NOMO-1 treated with dmso at 0.1 percent for 144 hours (cell line): Measurements from ENCODE around the gene OSTC.

Experiments
- DNase-seq: peaks from one replicate; lab custom pipeline; 2025; ENCODE audit not compliant: unreplicated experiment; lab: John Stamatoyannopoulos, UW

OSTC gene

DNA sequence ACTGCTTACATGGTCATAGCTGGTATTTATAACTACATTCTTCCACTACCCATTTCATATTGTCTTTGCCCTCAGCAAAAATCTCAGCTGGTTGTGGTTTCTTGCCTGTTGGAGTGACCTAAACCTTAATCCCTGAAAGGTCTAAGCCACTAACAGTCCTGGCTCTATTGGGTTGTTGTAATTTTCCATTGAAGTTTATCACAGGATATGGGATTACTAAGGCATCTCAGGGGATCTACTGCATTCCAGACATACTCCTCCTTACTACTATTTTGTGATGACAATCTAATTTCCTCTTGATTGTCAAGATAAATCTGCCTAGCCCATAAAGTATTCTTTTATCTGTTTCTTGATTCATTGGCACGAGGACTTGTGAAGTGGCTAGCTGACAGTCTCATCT lies 6.2 kb upstream of the OSTC start:
- no peak for DNase-seq

DNA sequence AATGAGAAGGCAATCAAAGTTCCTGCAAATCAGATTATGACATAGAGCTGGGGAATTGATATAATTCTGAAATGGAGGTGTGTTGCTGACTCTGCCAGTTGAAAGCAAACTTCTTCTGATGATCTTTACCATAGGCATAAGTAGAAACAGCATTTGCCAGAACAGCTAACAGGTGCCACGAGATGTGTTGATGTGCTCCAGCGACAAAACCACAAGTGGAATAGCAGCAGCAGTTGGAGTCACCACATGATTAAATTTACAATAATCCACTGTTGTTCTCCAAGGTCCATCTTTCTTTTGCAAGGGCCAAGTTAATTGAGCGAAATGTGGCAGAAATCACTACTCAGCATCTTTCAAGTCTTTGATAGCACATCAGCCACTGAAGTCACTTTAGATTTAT lies 3.7 kb upstream of the OSTC start:
- DNase-seq, result no peak

DNA sequence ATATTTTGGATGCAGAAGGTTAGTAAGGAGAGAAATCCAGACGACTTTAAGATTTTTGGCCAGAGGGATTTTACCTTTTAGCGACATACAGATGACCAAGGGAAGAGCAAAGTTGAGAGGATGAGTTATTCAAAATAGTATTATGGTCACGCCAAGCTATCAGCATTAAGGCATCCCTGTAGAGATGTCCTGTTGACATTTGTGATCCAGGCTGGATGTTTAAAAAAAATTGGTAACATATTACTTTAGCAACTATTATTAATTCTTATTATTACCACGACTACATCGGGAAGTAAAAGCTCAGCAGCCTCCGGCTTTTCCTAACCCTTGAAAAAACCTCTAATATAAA lies 562 bp upstream of the OSTC start:
- DNase-seq, result no peak

DNA sequence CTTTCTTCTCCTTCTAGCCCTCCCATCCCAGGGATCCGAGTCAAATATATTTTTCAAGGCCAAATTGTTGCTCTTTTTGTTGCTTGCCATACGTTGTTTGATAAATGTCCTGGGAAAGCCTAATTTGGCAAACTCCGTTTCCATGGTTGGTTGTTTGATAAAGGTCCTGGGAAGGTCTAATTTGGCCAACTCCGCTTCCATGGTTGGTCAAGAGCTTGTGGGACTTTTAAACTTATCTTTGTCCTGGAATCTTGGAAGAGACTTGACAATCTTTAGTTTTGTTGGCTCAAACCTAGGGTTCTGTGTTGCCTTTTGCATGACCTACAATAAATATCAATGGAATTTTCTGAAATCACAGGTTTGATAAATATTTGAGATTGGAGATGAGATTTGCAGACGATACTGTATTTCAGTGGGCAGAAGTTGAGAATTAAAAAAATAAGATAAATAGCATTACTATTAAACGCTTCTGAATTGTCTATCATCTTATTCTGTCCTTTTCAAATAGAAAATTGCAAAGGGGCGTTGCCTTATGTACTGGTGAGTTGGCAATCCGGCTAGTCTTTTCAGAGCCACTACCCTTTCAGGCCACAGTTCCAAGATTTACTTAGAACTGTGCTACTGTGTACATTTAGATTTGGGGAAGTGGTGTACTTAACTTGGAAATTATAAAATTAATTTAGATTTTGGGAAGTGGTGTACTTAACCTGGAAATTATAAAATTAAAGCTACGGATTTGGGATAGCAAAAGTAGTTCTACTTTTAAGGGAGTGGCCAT lies 804 bp downstream of the OSTC start:
- DNase-seq, result peak; percentile 55

DNA sequence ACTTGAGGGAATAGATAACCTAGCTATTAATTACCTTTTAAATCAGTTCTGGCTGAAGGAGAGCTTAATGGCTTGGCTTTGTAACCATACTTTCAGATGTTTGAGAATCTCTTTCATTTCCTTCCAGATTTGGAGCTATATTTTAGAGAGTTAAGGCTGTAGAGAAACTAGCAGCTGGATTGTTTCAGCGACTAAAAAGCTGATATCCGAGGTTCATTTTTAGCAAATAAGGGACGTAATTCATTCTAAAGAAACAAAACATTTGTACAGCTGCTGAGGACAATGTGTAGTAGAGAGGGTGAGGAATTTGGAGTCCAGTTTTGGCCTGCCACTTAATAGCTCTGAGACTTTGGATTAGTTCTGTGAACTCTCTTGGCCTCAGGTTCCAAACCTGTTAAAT lies 12.2 kb downstream of the OSTC start:
- DNase-seq, result no peak

DNA sequence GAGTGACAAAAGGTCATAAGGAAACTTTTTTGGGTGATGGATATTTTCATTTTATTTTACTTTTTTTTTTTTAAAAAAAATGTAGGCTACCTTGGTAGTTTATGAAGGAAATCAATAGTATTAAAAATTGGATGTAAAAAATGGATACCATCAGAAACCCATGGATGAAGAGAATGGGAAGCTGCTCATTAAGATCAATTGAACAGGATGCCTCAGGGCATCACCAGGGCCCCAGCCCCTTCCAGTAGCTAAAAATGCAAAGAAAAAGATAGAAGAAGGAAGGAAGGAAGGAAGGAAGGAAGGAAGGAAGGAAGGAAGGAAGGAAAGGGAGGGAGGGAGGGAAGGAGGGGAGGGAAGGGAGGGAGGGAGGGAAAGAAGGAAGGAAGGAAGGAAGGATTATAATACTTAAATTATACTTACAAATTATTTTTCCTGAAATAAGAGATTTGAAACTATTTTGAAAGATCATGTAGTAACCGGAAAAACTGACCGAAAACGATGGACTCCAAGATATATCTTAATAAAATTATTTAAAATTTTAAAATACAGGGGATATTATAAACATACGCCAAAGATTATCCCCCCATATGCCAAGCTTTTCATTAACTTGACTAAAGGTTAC lies 24.1 kb downstream of the OSTC start:
- no peak for DNase-seq

DNA sequence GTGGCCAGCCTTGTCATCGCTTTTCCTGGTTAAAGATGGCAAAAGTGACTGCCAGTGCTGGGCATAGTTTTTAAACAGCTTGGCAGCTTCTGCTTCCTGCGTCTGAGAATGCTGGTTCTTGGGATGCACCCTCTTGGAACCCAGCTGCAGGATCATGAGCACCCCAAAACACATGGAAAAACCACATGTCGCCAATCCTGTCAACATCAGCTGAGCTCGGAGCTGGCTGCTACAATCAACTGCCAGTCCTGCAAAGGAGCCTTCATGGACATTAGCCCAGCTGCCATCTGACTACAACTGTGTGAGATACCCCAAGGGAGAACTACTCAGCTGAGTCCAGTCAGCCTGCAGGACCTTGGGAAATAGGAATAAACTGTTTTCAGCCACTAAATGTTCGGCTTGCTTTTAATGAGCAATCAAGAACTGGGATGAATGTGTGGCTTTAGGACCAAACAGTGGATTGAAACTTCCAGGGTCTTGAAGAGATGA lies 31.0 kb downstream of the OSTC start:
- no peak for DNase-seq

DNA sequence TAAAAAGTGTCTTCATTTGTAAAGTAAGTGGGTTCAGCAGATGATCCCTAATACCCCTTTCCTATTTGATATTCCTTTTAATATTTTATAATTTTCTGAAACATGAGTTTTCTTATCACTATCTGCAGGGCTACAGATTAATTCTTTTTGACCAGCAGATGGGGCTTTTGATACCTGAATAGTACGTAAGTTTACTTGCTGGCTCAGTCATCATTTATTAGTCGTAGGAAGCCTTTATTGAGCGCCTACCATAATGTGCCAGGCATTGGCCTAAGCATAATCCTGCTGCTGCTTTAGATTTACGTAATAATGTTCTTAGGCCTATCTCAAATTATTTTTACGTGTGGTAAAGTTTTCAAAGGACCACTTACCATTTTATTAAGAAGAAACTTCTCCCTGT lies 33.1 kb downstream of the OSTC start:
- no peak for DNase-seq

DNA sequence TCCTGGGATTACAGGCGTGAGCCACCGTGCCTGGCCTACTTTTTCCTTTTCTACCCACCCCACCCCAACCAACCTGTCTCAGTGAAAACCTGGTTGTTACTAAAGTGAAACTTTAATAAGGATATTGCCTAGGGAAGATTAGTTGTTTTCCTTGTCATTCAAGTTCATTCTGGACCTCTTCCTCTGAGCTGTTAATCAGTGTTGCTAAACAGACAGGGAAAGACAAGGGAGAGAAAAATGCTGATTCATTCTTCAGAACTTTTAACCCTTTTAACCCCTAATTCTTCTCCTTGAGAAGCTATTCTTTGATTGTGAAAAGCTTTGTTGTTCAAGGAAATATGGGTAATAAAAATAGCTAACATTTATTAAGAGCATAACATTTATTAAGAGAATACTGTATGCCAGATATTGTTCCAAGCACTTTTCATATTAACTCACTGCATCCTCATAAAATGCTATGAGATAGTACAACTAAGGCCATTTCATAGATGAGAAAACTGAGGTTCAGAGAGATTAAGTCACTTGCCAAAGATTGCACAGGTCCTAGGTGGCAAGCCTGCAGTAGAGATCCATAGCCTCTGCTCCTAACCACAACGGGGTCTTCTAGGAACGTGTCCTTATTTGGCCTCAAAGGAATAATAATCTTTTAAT lies 34.8 kb downstream of the OSTC start:
- no peak for DNase-seq

DNA sequence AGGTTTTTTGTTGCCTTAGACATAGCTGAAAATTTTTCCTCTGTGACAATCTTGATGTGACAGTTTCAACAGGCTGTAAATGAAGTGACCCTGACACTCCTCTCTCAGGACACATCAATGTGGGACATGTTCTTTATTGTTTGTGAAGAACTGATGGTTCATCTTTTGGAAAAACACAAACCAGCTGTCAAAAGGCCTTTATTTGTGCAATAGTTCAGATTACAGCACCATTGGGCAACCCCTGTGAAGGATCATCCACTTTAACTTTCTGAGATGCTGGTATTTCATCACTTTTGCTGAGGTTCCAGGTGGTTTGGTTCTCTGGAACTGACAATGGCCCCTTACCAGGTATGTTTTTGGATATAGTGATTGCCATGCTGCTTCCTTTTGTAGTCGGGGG lies 40.3 kb downstream of the OSTC start:
- no peak for DNase-seq

DNA sequence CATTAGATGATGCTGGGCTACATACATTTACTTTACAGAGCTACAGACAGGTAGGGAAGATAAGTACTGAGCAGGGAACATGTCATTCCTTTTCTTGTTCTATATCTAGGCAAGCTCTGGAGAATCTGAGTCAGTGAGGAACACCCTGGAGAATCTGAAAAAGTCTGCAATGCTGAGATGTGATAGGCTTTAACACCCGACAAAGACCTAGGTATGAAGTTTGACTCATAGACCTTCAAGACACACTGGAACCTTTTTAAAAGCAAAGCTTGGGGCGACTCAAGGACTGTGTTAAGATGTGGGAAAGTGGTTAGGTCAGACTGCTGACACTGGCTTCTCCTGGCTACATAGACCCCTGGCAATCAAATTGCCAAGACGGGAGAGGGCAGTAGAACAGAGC lies 42.8 kb downstream of the OSTC start:
- DNase-seq, result no peak

DNA sequence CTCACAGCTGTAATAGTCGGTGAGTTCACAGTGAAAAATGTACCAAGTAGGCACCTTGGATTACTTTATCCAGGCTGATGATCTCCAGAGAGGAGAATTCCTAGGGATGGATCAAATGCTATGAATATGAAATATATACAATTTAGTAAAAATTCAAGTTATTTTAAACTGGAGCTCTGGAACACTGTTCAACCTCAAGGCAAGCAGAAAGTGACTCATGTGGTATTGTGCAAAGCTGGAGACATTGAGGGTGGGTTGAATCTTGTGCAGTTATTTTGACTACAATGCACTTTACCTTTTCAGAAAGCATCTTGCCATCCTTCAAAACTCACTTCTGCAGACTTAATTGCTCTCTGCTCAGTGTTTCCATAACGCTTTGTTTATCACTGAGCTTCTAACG lies 43.4 kb downstream of the OSTC start:
- DNase-seq, result no peak

DNA sequence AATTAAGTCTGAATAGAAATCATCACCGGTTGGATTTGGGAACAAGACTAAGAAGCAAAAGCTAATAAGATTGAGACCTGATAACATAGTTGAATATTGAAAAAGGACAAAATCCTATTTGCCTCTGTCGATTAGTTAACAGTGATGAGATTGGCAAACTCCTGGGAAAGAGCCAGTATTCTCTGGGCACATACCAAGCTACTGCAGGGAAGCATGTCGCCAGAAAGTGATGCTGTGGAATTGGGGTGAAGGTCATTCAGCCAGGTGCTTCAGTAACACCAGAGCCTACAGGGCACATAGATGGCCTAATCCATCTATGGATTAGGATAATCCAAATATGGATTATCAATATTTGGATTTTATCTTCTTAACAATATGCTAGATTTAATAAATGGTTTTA lies 44.0 kb downstream of the OSTC start:
- DNase-seq, result no peak

DNA sequence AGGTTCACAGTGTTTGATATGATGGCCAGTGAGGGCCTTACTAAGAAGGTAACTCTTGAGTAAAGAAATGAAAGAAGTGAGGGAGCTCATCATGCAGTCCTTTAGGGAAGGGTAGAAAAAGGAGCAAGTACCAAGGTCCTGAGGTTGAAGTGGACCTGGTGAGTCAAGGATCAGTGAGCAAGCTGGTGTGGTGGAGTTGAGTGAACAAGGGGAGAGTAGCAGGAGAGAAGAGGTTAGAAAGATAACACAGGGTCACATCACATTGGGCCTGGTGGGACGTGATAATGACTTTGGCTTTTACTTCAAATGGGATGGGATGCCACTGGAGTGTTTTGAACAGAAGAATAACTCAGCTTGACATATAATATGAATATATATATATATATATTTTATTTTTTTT lies 44.7 kb downstream of the OSTC start:
- no peak for DNase-seq

DNA sequence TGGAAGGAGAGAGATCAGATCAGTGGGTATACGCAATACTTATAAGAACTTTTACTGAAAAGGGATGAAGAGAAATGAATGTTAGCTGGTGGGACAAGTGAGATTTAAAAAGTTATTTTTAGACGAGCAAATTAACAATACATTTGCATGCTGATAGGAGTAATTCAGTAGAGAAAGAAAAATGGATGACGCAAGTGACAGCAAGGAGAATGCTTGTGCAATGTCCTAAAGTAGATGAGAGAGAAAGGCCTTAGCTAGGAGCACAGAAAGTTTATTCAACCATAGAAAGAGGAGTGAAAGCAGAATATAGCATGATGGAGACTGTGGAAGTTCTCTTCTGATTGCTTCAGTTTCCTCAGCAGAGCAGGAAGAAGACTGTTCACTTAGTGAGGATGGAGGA lies 45.8 kb downstream of the OSTC start:
- DNase-seq, result no peak

DNA sequence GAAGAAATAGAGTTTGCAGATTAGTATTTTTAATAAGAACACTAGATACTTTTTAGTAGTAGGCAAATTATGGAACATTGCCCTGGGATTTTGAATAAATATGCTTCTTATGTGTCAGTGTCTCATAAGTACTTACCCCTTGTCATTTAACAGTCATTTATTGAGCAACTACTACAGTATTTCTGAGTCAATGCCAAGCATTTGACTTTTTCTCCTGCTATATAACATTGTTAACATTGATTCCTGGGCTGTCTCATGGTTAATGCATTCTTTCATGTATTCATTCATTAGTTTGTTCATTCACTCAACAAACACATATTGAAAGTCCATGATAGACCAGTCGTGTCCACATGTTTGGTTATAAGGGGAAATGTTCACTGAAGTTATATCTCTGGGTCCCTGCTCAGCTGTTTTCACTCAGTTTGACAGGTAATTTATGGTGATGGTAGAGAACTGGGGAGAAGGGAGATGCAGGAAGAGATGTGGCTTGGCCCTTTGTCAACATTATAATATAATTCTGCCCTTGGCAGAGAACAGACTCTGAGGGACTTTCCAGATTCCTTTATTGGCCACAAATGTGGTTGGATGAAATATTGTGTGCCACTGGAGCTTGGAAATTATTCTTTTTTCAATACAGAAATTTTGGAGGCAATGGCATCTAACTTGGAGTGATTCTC lies 49.8 kb downstream of the OSTC start:
- no peak for DNase-seq

DNA sequence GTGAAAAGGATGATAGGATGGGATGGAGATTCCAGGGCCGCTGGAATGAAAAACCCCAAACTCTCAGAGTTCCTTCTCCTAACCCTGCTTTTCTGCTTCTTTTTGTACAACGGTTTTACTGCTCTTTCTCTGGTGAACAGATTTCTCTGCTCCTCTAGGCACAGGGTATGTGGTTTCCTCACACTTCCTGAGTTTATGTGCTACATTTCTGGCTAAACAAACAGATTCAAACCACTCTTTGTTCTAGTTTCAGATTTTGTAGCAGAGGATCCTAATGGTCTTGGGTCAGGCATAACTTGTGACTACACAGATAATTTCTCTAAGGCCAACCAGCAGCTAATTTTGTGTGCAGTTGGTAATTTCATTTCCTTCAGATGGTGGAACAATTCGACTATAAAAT lies 52.6 kb downstream of the OSTC start:
- no peak for DNase-seq

DNA sequence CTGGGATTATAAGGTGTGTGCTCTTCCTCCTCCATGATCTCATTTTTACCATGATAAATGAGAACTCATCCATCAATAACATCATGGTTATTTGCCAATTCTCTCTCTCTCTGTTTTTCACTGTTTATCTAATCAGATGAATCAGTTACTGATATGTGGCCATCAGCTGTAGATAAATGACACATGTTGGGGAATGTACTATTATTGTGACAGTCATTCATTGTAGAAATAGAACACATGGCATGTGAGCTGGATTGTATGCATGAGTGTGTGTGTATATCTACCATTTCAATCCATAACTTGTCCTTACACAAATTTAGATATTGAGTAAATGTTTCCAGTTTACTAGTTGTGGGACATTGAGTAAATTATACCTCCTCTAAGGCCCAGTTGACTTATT lies 53.0 kb downstream of the OSTC start:
- no peak for DNase-seq

DNA sequence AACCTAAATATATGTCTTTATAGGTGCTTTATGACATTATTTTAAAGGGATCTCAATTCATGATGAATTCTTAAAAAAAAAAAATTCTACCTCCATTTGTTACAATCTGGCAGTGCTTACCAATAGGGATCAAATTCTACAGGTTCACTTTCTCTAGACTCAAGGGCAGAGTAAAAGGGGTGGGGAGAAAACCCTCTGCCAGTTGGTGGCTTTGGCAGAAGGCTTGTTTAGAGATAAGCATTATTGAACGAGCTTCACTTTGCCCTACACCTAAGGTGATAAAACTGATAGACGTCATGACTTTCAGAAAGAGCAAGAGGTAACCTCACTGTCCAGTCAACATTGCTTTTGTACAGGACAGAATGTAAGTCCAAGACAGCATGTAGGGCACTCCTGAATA lies 53.6 kb downstream of the OSTC start:
- no peak for DNase-seq

DNA sequence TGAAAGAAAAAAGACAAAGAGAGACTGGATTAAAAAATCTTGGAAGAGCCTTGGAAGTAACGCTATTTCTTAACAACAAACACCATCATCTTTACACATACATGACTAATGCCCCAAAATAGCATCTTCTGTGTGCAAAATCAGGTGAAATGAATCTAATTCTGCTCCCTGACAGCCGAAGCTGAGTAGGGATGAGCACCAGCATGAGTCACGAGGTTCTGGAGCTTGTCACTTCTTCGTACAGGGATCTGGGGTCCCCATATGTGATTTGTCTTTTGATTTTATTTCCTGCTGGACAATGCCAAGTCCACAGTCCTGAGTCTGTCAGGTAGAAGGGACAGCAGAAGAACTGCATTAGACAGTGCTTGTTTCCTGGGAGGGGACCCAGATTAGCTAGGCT lies 55.9 kb downstream of the OSTC start:
- no peak for DNase-seq

DNA sequence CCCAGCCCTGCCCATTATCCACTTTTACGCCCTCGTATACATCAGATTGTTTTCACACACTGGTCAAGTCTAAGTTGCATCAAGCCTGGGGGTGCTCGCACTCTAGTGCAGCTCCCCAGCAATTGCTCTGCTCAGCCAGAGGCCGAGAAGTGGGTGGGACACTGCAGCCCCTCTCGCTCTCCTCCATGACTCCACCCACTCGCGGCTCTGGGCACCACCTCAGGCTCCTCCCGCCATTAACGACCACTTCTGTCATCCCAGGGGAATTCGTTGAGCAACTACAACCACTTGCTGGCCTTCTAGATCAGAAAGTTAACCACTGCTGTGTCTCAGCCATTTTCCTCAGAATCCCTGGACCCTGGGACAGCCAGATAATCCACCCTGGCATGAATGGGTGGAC lies 58.8 kb downstream of the OSTC start:
- no peak for DNase-seq

DNA sequence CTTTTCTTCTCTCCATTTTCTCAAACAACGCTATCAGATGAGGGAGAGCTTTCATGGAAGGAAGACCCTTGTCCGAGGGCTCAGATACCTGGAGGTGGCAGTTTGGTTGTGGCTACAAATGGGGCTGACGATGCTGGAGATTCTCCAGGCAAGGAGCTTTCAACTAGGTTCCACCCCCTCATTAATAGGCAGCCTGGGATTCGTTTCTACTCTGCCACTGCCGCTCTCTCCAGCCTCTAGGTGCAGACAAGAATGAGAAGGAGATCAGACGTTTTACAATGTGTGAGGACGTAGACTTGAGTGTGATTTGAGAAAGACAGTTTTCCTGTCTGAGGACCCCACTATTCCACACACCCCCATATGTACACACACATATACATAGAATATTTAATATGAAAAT lies 59.3 kb downstream of the OSTC start:
- no peak for DNase-seq
